A549 treated with GW870086 at 1 μM for 4 hours (cell line): ENCODE measurements around the gene UBASH3A. TPM values are rescaled to one million over a fixed set of nuclear protein-coding genes. Genes with fewer than 3 reads are reported as not detected.

ENCODE experiments used
- total RNA-seq: library from RNA; stranded (reverse); fragments of 200-300 nt; extraction: Qiagen RNA extraction; gene quantifications from 5 replicates; pipeline ENCODE4 v1.2.3, GENCODE V29; 2022; ENCODE audit warnings: low read depth

Gene UBASH3A, protein sequence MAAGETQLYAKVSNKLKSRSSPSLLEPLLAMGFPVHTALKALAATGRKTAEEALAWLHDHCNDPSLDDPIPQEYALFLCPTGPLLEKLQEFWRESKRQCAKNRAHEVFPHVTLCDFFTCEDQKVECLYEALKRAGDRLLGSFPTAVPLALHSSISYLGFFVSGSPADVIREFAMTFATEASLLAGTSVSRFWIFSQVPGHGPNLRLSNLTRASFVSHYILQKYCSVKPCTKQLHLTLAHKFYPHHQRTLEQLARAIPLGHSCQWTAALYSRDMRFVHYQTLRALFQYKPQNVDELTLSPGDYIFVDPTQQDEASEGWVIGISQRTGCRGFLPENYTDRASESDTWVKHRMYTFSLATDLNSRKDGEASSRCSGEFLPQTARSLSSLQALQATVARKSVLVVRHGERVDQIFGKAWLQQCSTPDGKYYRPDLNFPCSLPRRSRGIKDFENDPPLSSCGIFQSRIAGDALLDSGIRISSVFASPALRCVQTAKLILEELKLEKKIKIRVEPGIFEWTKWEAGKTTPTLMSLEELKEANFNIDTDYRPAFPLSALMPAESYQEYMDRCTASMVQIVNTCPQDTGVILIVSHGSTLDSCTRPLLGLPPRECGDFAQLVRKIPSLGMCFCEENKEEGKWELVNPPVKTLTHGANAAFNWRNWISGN
- 0.07 to 0.25 TPM (median 0.13 TPM) in 4 of 5 replicates, not detected in the other for total RNA-seq

GRCh38 chr21:42403611-42404231 lies at the start of gene UBASH3A:
Gene UBASH3A (plus strand): TSS chr21:42403902. CDS start chr21:42403946, 44 bp downstream.

GRCh38 chr21:42366292-42367010 lies 37.3 kb upstream of the UBASH3A start, which contains the start of gene TFF1:
Gene TFF1 (minus strand): TSS chr21:42366535. CDS start chr21:42366495, 40 bp downstream.

DNA sequence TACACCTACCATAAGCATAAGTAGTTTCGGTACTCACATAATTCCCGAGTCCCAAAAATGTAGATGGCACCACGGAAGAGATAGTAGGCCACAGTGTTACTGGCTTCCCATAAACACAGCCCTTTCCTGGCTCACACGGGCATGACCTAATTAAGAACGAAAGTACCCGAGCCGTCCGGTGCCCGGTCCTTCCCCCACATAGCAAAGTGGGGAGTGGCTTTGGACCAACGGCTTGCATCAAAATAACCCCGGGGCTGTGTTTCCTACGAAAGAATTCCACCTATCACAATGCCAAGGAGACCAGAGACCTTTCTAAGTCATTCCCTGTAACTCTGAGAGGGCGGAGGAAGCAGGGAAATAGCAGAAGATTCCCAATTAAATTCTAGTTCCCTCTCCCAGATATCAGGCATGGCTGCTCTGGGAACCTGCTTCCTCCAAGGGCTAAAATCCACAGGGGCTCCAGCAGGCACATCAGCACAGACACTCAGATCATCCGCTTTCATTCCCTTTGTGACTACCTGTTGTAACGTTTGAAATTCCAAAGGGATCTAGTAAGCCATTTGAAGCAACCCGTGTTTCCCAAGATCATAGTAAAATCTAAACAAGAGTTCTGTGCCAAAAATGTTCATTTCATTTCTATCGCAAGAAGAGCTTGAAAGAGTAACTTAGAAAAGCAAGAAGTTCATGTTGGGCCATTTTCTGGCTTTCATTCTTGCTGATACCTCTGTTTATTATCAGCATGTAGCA lies 7.6 kb upstream of the UBASH3A start, which contains the start of gene TMPRSS3:
TSS of gene TMPRSS3 (minus strand) at position 148 of the 747 bp plus-strand sequence. CDS start 635 bp downstream, outside the sequence.

GRCh38 chr21:42496120-42496838 lies 92.6 kb downstream of the UBASH3A start, which contains the start of gene RSPH1:
Gene RSPH1 (minus strand): TSS chr21:42496224. CDS start chr21:42496186, 38 bp downstream.

Other genes starting within 250 kb of the UBASH3A start
- gene ABCG1, start 184.8 kb upstream of the UBASH3A start, total RNA-seq = 2.3 to 2.8 TPM (median 2.6 TPM) in 5 replicates
- gene TFF3, start 88.5 kb upstream of the UBASH3A start, total RNA-seq = not detected in 5 replicates
- not detected in 5 replicates for gene TFF2, start 52.9 kb upstream of the UBASH3A start, total RNA-seq
- gene TFF1, start 37.4 kb upstream of the UBASH3A start, total RNA-seq = 18.3 to 36.3 TPM (median 26.5 TPM) in 5 replicates
- 0.13 to 0.45 TPM (median 0.18 TPM) in 5 replicates for gene TMPRSS3, start 7.8 kb upstream of the UBASH3A start, total RNA-seq
- 0.40 to 0.94 TPM (median 0.78 TPM) in 5 replicates for gene RSPH1, start 92.3 kb downstream of the UBASH3A start, total RNA-seq
- gene SLC37A1, start 110.0 kb downstream of the UBASH3A start, total RNA-seq = 2.7 to 5.0 TPM (median 3.1 TPM) in 5 replicates
- 1.5 to 1.8 TPM (median 1.6 TPM) in 5 replicates for gene PDE9A, start 249.7 kb downstream of the UBASH3A start, total RNA-seq